ENCODE results near the gene GZMH. TPM values are rescaled to one million over a fixed set of nuclear protein-coding genes. Genes with fewer than 3 reads are reported as not detected.

Gene GZMH
- total RNA-seq, 1 experiment from 2014 or later: not detected

- Histone ChIP-seq H3K36me3 (ENCODE audit: control insufficient read depth, insufficient read depth, low read length) (no peaks in the 10 kb centered on the region), H3K9me3 (ENCODE audit: control insufficient read depth, insufficient read depth, low read depth, low read length) (no peaks in the 10 kb centered on the region), H3K27ac (ENCODE audit: low read length) (no peak overlapping the region), H3K4me3 (ENCODE audit: low read depth in 2 of 2, low read length in 2 of 2) (no peak overlapping the region), H3K27me3 (ENCODE audit: control insufficient read depth, insufficient read depth, low read length) (no peaks in the 10 kb centered on the region), H3K4me1 (ENCODE audit: control insufficient read depth, insufficient read depth, low read length) (no peaks in the 10 kb centered on the region)
- no peak for ATAC-seq
- intact Hi-C loops (cut with micrococcal nuclease; ENCODE audit: unreplicated experiment) (no loop called here), in situ Hi-C loops (cut with HindIII; ENCODE audit: low pct_unique_long_range_greater_than_20kb, low sequenced_read_pairs) (no loop called here)
- ChIA-PET POLR2A (no interaction called here), CTCF (no interaction called here)
- BruUV-seq (replicated peaks): no TSS peak
- TF ChIP-seq SIN3A (IDR thresholded peaks at IDR 0.05; ENCODE audit: borderline replicate concordance, insufficient read depth, low read depth, low read length) (no peak), TCF7L2 (IDR thresholded peaks at IDR 0.05; ENCODE audit: low read depth, low read length) (no peak), REST (IDR thresholded peaks at IDR 0.05; ENCODE audit: insufficient read depth in 1 of 2, low read depth in 2 of 2, low read length in 1 of 2) (no peak), CTCF (IDR thresholded peaks at IDR 0.05) (no peak), POLR2AphosphoS5 (IDR thresholded peaks at IDR 0.05; ENCODE audit: low read depth, low read length) (no peak)
- DNase-seq (ENCODE audit: low read depth, low spot score): no peak
Observed at GRCh38 chr14:24566318-24566717, 43.2 kb downstream of the GZMH start.

- no peaks in the 10 kb centered on the region for H3K27me3 ChIP-seq (ENCODE audit: control insufficient read depth, insufficient read depth, low read length)
- TF ChIP-seq REST (IDR thresholded peaks at IDR 0.05; ENCODE audit: insufficient read depth in 1 of 2, low read depth in 2 of 2, low read length in 1 of 2): no peak
- TF ChIP-seq POLR2AphosphoS5 (IDR thresholded peaks at IDR 0.05; ENCODE audit: low read depth, low read length): no peak
- TF ChIP-seq TCF7L2 (IDR thresholded peaks at IDR 0.05; ENCODE audit: low read depth, low read length): no peak
- no peak for TF ChIP-seq CTCF (IDR thresholded peaks at IDR 0.05)
- no peak for TF ChIP-seq SIN3A (IDR thresholded peaks at IDR 0.05; ENCODE audit: borderline replicate concordance, insufficient read depth, low read depth, low read length)
- DNase-seq (ENCODE audit: low read depth, low spot score) (no peak), ATAC-seq (no peak)
- intact Hi-C loops (cut with micrococcal nuclease; ENCODE audit: unreplicated experiment): no loop called here
- POLR2A ChIA-PET: no interaction called here
- H3K27ac ChIP-seq (ENCODE audit: low read length): no peak overlapping the region
- no TSS peak for BruUV-seq (replicated peaks)
- no peaks in the 10 kb centered on the region for H3K4me1 ChIP-seq (ENCODE audit: control insufficient read depth, insufficient read depth, low read length)
- no peak overlapping the region for H3K4me3 ChIP-seq (ENCODE audit: low read depth in 2 of 2, low read length in 2 of 2)
- CTCF ChIA-PET: no interaction called here
- in situ Hi-C loops (cut with HindIII; ENCODE audit: low pct_unique_long_range_greater_than_20kb, low sequenced_read_pairs): no loop called here
- H3K36me3 ChIP-seq (ENCODE audit: control insufficient read depth, insufficient read depth, low read length): no peaks in the 10 kb centered on the region
- H3K9me3 ChIP-seq (ENCODE audit: control insufficient read depth, insufficient read depth, low read depth, low read length): no peaks in the 10 kb centered on the region
Observed at GRCh38 chr14:24565766-24566165, 43.7 kb downstream of the GZMH start.

All from Panc1 (cell line).